HepG2 (cell line): ENCODE measurements around the gene PPIA. TPM values are rescaled to one million over a fixed set of nuclear protein-coding genes. Genes with fewer than 3 reads are reported as not detected.

Experiments used
- ATAC-seq: fragments of 200-7000 bp; cut with Tn5 transposase; 3 replicates; pipeline ENCODE4 v1.9.1; 2020; ENCODE audit warnings: mild to moderate bottlenecking, moderate library complexity
- BruUV-seq: library from RNA; stranded (reverse); fragments of 400-500 nt; replicated peaks from 2 replicates; lab custom pipeline; 2021; lab: Mats Ljungman, UMichigan
- CTCF ChIA-PET: fragments of 300-600 bp; formaldehyde crosslinking; extraction: SDS; loops from one replicate; lab custom pipeline; 2021; ENCODE audit warnings: low total read pairs, inconsistent platforms, low intra/inter-chr PET ratio; lab: Yijun Ruan, JAX
- POLR2A ChIA-PET: fragments of 350-600 bp; sonication (Branson Sonifier 250); formaldehyde crosslinking; loops from one replicate; lab custom pipeline; 2020; ENCODE audit warnings: antibody characterized with exemption, inconsistent platforms; lab: Yijun Ruan, JAX
- DNase-seq: peaks from one replicate; pipeline ENCODE4 v3.0.0-alpha.2; 2015; ENCODE audit warnings: low spot score
- FAIRE-seq: peaks from 3 replicates; lab custom pipeline; 2011; peaks lifted over from hg19 to GRCh38; lab: Jason Lieb, UNC
- H2AFZ ChIP-seq: one replicate; pipeline ENCODE4 v1.6.1; 2011; ENCODE audit warnings: low read length, inconsistent platforms
- H3K27ac ChIP-seq: fragments of 300-600 bp; 3 replicates; pipeline ENCODE4 v1.8.0; 2011; ENCODE audit warnings: mixed run types, mild to moderate bottlenecking, mixed read lengths, low read length, inconsistent platforms; ENCODE audit not compliant: insufficient read depth; ENCODE audit errors: extremely low read length
- H3K27me3 ChIP-seq, 2 experiments: fragments of 200-600 bp in 1 of 2; 2 replicates in 1 of 2; 3 replicates in 1 of 2; pipeline versions ENCODE4 v1.6.0 to v1.8.0; 2011; ENCODE audit warnings: low read length in 2 of 2, mild to moderate bottlenecking in 2 of 2, moderate library complexity in 2 of 2, inconsistent platforms in 1 of 2; ENCODE audit not compliant: insufficient read depth in 2 of 2, control insufficient read depth in 1 of 2
- H3K36me3 ChIP-seq, 2 experiments: fragments of 200-600 bp in 1 of 2; replicated peaks in 1 of 2; 2 replicates in 1 of 2; 3 replicates in 1 of 2; pipeline versions ENCODE4 v1.5.1 to v1.8.0; 2011; ENCODE audit warnings: low read length in 2 of 2, inconsistent platforms in 1 of 2; ENCODE audit not compliant: insufficient read depth in 2 of 2, control insufficient read depth in 1 of 2
- H3K4me1 ChIP-seq: 2 replicates; pipeline ENCODE4 v1.5.1; 2012; ENCODE audit warnings: low read length, inconsistent platforms; ENCODE audit not compliant: insufficient read depth
- H3K4me2 ChIP-seq: 2 replicates; pipeline ENCODE4 v1.6.0; 2011; ENCODE audit warnings: low read depth, low read length, inconsistent platforms
- H3K4me3 ChIP-seq, 3 experiments: fragments of 200-600 bp in 1 of 3; sonication (generic), shearing (Covaris generic) in 1 of 3; replicated peaks in 1 of 3; 2 replicates each; pipeline ENCODE4 v1.5.1; 2011 to 2016; ENCODE audit warnings: low read length in 3 of 3, inconsistent platforms in 2 of 3, low read depth in 2 of 3, mild to moderate bottlenecking in 2 of 3, control low read depth in 1 of 3, mixed read lengths in 1 of 3; ENCODE audit not compliant: insufficient read depth in 1 of 3
- H3K79me2 ChIP-seq: one replicate; pipeline ENCODE4 v1.6.1; 2011; ENCODE audit warnings: low read length, inconsistent platforms; ENCODE audit not compliant: insufficient read depth
- H3K9ac ChIP-seq: 2 replicates; pipeline ENCODE4 v1.6.0; 2011; ENCODE audit warnings: mild to moderate bottlenecking, low read depth, low read length, inconsistent platforms; ENCODE audit not compliant: insufficient read depth
- H3K9me3 ChIP-seq: 2 replicates; pipeline ENCODE4 v1.5.1; 2012; ENCODE audit warnings: mild to moderate bottlenecking, low read length
- H4K20me1 ChIP-seq: 2 replicates; pipeline ENCODE4 v1.6.0; 2011; ENCODE audit warnings: inconsistent platforms, mild to moderate bottlenecking, low read length, moderate library complexity; ENCODE audit not compliant: insufficient read depth
- AHR ChIP-seq: IDR thresholded peaks from 2 replicates; pipeline ENCODE4 v1.6.1; 2018; ENCODE audit warnings: missing genetic modification reagents, missing compliant biosample characterization
- NFKBIZ ChIP-seq: IDR thresholded peaks from 2 replicates; pipeline ENCODE4 v1.6.1; 2018; ENCODE audit warnings: missing genetic modification reagents, missing compliant biosample characterization
- NFRKB ChIP-seq: fragments of 450-650 bp; IDR thresholded peaks from 2 replicates; pipeline ENCODE4 v1.6.1; 2017
- TOE1 ChIP-seq: sonication (generic); formaldehyde crosslinking; IDR thresholded peaks from 2 replicates; pipeline ENCODE4 v1.4.0; 2020; ENCODE audit warnings: mild to moderate bottlenecking, missing genetic modification reagents
- ZNF841 ChIP-seq: sonication (generic); formaldehyde crosslinking; IDR thresholded peaks from 2 replicates; pipeline ENCODE4 v1.8.1; 2023; ENCODE audit warnings: missing genetic modification reagents, borderline replicate concordance
- WGBS: methylation state at CpG from one replicate; pipeline ENCODE4 v1.1.6; 2017; ENCODE audit warnings: low lambda C conversion rate; 5-methylcytosine and 5-hydroxymethylcytosine counted together
- in situ Hi-C: cut with HindIII; loops from 2 replicates; pipeline ENCODE4 v1.10.0; 2017; ENCODE audit warnings: low pct_unique_long_range_greater_than_20kb; ENCODE audit not compliant: extremely low pct_ligation_motif_present
- intact Hi-C: fragments of 100-400 bp; cut with micrococcal nuclease; formaldehyde crosslinking; loops from one replicate; pipeline ENCODE4 v1.10.0; 2022; ENCODE audit not compliant: unreplicated experiment
- polyA plus RNA-seq, 8 experiments: library from polyadenylated mRNA; depleted of rRNA in 3 of 8; stranded (reverse) in 7 of 8; unstranded in 1 of 8; fragments of >200 nt; fragmentation: Illumina TruSeq in 4 of 8; extraction: Trizol in 4 of 8; gene quantifications; 2 replicates each; pipeline versions ENCODE4 v1.2.1 to v1.2.3, GENCODE V29; 2011 to 2016; ENCODE audit warnings: low read depth in 4 of 8, missing spikeins in 1 of 8, mixed read lengths in 1 of 8; ENCODE audit not compliant: insufficient read depth in 1 of 8
- total RNA-seq, 5 experiments: library from RNA; depleted of rRNA; stranded (reverse); fragments of >200 nt; fragmentation: Illumina TruSeq; extraction: Trizol; gene quantifications; 2 replicates each; pipeline ENCODE4 v1.2.3, GENCODE V29; 2016; ENCODE audit warnings: low read depth in 1 of 5
- TF ChIP-seq, protein P1 (sequence below): IDR thresholded peaks from 2 replicates; pipeline ENCODE4 v1.6.1; 2016; ENCODE audit warnings: control low read depth
- TF ChIP-seq, protein P2 (sequence below): sonication (generic); formaldehyde crosslinking; IDR thresholded peaks from 2 replicates; pipeline ENCODE4 v1.5.0; 2020; ENCODE audit warnings: missing genetic modification reagents

Gene PPIA
- total and polyA plus RNA-seq, 2 of the 13 experiments (the other 11 are each of a cell fraction or from before 2014, with no cell fraction given) = 2,268 to 3,010 TPM

DNA sequence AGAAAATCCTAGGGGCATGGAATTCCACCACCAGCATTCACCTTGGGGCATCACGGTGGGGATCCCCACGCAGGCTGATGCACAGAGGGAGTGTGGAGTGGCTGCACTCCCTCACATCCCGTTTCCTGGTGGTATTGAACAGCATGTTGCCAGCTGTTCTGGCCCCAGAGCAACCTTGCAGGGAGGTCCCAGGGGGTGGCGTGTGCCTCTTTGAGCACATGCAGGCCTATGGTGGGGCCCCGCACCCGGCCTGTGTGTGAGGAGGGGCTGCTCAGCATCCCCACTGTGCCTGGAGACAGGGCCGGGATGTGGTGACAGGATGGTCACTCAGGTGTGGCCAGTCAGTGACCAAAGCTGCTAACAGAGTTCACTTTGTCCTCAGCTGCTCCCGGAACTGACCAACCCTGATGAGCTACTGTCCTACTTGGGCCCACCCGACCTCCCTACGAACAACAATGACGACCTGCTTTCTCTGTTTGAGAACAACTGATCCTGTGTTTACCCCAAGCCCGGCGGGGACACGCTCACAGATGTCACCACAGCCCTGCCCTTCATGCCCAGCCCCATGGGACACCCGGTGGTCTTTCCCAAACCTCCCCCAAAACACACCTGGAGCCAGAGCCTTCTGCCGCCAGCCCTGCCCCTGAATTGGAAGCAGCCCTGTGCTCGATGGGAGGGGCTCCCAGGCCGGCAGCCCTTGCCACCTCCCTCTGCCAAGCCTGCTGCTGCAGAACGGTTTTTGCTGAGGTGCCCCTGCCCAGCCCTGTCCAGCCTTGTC is 29.2 kb upstream of the PPIA start:
- Histone ChIP-seq H3K36me3 (peaks cover 27 to 42% of the 10 kb centered on the region in 2 experiments; a peak in 4 of 5 replicates), H3K27me3 (no peaks in the 10 kb centered on the region), H3K9ac (no peak overlapping the region), H3K4me1 (peaks cover 35% of the 10 kb centered on the region), H3K4me2 (no peak overlapping the region), H3K79me2 (no peaks in the 10 kb centered on the region), H3K4me3 (no peak overlapping the region), H4K20me1 (no peaks in the 10 kb centered on the region), H2AFZ (no peak overlapping the region), H3K9me3 (no peaks in the 10 kb centered on the region), H3K27ac (no peak overlapping the region)
- intact Hi-C loops (no loop called here), in situ Hi-C loops (loop anchor here (25.0 kb wide), 1 partner anchor 180 kb away; the partner anchor contains the start of gene TMED4)
- ATAC-seq (no peak), FAIRE-seq (no peak), DNase-seq (no peak)
- 95% methylated on average over 7 of the region's 19 CpGs for WGBS
- TF ChIP-seq NFKBIZ (CRISPR knock-in tag) = no peak
- TF ChIP-seq ZNF841 (CRISPR knock-in tag) = no peak
- TF ChIP-seq AHR (CRISPR knock-in tag) = no peak
- TF ChIP-seq, protein P1, sequence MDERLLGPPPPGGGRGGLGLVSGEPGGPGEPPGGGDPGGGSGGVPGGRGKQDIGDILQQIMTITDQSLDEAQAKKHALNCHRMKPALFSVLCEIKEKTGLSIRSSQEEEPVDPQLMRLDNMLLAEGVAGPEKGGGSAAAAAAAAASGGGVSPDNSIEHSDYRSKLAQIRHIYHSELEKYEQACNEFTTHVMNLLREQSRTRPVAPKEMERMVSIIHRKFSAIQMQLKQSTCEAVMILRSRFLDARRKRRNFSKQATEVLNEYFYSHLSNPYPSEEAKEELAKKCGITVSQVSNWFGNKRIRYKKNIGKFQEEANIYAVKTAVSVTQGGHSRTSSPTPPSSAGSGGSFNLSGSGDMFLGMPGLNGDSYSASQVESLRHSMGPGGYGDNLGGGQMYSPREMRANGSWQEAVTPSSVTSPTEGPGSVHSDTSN (CRISPR knock-in tag) = no peak
- no peak for TF ChIP-seq NFRKB
- TF ChIP-seq, protein P2, sequence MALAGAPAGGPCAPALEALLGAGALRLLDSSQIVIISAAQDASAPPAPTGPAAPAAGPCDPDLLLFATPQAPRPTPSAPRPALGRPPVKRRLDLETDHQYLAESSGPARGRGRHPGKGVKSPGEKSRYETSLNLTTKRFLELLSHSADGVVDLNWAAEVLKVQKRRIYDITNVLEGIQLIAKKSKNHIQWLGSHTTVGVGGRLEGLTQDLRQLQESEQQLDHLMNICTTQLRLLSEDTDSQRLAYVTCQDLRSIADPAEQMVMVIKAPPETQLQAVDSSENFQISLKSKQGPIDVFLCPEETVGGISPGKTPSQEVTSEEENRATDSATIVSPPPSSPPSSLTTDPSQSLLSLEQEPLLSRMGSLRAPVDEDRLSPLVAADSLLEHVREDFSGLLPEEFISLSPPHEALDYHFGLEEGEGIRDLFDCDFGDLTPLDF (CRISPR knock-in tag) = no peak
- TF ChIP-seq TOE1 (CRISPR knock-in tag) = no peak
- POLR2A ChIA-PET = interaction anchor here (0.9 to 1.4 kb wide), 2 partner anchors 80 to 185 kb away, joined by 3 read pairs; partner anchors contain the start of genes H2AZ2 and TMED4
- no TSS peak for BruUV-seq
- CTCF ChIA-PET = no interaction called here
